ENCODE data around the gene VKORC1L1. TPM values are rescaled to one million over a fixed set of nuclear protein-coding genes. Genes with fewer than 3 reads are reported as not detected.
"Not testable (repeated sequence)": the region's sequence is repeated elsewhere in the genome, so short reads cannot be mapped to it uniquely, and the experiment has no call there.

The VKORC1L1 gene
- total and polyA plus RNA-seq, 4 donors = 9.8 to 14.6 (median 11.7) TPM

DNA sequence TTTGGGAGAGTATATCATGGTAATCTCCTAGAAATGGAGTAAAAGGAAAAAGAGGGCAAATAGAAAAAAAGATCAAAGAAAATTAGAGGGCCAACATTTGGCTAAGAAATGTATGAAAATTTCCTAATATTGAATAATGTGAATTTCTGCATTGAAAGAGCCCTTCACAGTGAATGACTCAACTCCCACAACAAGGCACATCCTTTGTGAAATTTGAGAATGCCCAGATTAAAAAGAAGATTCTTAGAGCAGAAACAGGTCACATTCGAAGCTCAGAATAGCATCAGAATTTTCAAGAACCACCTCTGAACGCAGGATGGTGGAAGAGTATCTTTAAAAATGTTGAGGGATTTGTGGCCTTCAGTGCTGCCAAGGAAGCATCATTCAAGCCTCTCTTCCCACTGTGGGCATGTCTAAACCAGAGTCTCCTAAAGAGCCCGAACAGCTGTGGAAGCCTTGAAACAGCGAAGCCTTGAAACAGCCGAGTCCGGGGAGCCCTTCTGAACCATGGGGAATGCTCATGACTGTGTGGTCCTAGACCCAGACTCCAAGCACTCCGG lies 65.5 kb downstream of the VKORC1L1 start:
- Histone ChIP-seq H3K9ac (ENCODE audit: low read depth in 1 of 2, low read length in 2 of 2) (no peak overlapping the region), H3K27ac (ENCODE audit: low read depth in 1 of 2, low read length in 2 of 2) (no peak overlapping the region), H3K4me1 (ENCODE audit: control insufficient read depth in 4 of 4, insufficient read depth in 4 of 4, low read length in 3 of 4) (no peaks in the 10 kb centered on the region), H3K27me3 (ENCODE audit: control insufficient read depth in 4 of 4, insufficient read depth in 4 of 4, low read length in 3 of 4) (no peaks in the 10 kb centered on the region), H3K36me3 (ENCODE audit: control insufficient read depth in 4 of 4, insufficient read depth in 3 of 4, low read depth in 1 of 4, low read length in 3 of 4) (peaks cover 0 to 2% (median 0%) of the 10 kb centered on the region in 4 donors), H3K9me3 (ENCODE audit: control insufficient read depth in 4 of 4, low read length in 3 of 4) (no peaks in the 10 kb centered on the region), H3K4me3 (ENCODE audit: low read depth in 1 of 3, low read length in 3 of 3) (no peak overlapping the region)
- no peak for DNase-seq (ENCODE audit: low spot score)
- 97% methylated on average over 7 of the region's 7 CpGs for WGBS
- TF ChIP-seq HNF4A (conservative IDR thresholded peaks at IDR 0.05) (no peak), HNF4G (IDR thresholded peaks at IDR 0.05) (no peak), FOXA1 (IDR thresholded peaks at IDR 0.05) (no peak), TAF1 (conservative IDR thresholded peaks at IDR 0.05) (no peak), RXRA (IDR thresholded peaks at IDR 0.05) (no peak), EGR1 (IDR thresholded peaks at IDR 0.05; ENCODE audit: low read depth in 2 of 2) (no peak), YY1 (IDR thresholded peaks at IDR 0.05) (no peak), JUND (IDR thresholded peaks at IDR 0.05) (no peak), GABPA (IDR thresholded peaks at IDR 0.05 in 1 of 2, conservative IDR thresholded peaks at IDR 0.05 in 1 of 2) (no peak), FOXA2 (IDR thresholded peaks at IDR 0.05) (no peak), NR2F2 (IDR thresholded peaks at IDR 0.05) (no peak), RAD21 (IDR thresholded peaks at IDR 0.05) (no peak), SP1 (IDR thresholded peaks at IDR 0.05) (no peak)
- TF ChIP-seq, protein P1, sequence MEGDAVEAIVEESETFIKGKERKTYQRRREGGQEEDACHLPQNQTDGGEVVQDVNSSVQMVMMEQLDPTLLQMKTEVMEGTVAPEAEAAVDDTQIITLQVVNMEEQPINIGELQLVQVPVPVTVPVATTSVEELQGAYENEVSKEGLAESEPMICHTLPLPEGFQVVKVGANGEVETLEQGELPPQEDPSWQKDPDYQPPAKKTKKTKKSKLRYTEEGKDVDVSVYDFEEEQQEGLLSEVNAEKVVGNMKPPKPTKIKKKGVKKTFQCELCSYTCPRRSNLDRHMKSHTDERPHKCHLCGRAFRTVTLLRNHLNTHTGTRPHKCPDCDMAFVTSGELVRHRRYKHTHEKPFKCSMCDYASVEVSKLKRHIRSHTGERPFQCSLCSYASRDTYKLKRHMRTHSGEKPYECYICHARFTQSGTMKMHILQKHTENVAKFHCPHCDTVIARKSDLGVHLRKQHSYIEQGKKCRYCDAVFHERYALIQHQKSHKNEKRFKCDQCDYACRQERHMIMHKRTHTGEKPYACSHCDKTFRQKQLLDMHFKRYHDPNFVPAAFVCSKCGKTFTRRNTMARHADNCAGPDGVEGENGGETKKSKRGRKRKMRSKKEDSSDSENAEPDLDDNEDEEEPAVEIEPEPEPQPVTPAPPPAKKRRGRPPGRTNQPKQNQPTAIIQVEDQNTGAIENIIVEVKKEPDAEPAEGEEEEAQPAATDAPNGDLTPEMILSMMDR (IDR thresholded peaks at IDR 0.05; ENCODE audit: low read depth, low read length, missing input control) = no peak
- TF ChIP-seq, protein P2, sequence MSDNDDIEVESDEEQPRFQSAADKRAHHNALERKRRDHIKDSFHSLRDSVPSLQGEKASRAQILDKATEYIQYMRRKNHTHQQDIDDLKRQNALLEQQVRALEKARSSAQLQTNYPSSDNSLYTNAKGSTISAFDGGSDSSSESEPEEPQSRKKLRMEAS (IDR thresholded peaks at IDR 0.05) = no peak
- TF ChIP-seq, protein P3, sequence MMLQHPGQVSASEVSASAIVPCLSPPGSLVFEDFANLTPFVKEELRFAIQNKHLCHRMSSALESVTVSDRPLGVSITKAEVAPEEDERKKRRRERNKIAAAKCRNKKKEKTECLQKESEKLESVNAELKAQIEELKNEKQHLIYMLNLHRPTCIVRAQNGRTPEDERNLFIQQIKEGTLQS (IDR thresholded peaks at IDR 0.05) = no peak
- TF ChIP-seq, protein P4, sequence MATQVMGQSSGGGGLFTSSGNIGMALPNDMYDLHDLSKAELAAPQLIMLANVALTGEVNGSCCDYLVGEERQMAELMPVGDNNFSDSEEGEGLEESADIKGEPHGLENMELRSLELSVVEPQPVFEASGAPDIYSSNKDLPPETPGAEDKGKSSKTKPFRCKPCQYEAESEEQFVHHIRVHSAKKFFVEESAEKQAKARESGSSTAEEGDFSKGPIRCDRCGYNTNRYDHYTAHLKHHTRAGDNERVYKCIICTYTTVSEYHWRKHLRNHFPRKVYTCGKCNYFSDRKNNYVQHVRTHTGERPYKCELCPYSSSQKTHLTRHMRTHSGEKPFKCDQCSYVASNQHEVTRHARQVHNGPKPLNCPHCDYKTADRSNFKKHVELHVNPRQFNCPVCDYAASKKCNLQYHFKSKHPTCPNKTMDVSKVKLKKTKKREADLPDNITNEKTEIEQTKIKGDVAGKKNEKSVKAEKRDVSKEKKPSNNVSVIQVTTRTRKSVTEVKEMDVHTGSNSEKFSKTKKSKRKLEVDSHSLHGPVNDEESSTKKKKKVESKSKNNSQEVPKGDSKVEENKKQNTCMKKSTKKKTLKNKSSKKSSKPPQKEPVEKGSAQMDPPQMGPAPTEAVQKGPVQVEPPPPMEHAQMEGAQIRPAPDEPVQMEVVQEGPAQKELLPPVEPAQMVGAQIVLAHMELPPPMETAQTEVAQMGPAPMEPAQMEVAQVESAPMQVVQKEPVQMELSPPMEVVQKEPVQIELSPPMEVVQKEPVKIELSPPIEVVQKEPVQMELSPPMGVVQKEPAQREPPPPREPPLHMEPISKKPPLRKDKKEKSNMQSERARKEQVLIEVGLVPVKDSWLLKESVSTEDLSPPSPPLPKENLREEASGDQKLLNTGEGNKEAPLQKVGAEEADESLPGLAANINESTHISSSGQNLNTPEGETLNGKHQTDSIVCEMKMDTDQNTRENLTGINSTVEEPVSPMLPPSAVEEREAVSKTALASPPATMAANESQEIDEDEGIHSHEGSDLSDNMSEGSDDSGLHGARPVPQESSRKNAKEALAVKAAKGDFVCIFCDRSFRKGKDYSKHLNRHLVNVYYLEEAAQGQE (IDR thresholded peaks at IDR 0.05) = no peak
- TF ChIP-seq, protein P5, sequence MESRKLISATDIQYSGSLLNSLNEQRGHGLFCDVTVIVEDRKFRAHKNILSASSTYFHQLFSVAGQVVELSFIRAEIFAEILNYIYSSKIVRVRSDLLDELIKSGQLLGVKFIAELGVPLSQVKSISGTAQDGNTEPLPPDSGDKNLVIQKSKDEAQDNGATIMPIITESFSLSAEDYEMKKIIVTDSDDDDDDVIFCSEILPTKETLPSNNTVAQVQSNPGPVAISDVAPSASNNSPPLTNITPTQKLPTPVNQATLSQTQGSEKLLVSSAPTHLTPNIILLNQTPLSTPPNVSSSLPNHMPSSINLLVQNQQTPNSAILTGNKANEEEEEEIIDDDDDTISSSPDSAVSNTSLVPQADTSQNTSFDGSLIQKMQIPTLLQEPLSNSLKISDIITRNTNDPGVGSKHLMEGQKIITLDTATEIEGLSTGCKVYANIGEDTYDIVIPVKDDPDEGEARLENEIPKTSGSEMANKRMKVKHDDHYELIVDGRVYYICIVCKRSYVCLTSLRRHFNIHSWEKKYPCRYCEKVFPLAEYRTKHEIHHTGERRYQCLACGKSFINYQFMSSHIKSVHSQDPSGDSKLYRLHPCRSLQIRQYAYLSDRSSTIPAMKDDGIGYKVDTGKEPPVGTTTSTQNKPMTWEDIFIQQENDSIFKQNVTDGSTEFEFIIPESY (IDR thresholded peaks at IDR 0.05) = no peak

DNA sequence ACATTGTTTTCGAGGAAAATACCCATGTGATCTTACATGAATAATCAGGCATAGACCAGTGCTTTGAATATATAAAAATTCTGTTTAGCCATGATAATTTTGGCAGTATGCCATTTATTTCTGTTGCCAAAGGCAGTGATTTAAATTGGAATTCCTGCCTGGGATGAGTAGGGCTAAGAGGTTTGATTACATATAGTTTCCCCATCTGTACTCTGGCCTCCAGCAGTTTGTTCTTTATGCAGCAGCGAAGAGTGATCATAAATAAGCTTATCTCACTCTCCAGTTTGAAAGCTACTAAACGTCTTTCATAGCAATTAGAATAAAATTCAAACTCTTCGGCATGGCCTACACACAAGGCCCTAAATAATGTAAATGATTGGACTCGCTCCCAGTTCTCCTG lies 72.9 kb downstream of the VKORC1L1 start:
- whole genome bisulfite sequencing = 79% methylated on average over 1 of the region's 5 CpGs
- not testable (repeated sequence) for DNase-seq (ENCODE audit: low spot score); H3K9me3 ChIP-seq (ENCODE audit: control insufficient read depth in 4 of 4, low read length in 3 of 4); H3K27me3 ChIP-seq (ENCODE audit: control insufficient read depth in 4 of 4, insufficient read depth in 4 of 4, low read length in 3 of 4); H3K9ac ChIP-seq (ENCODE audit: low read depth in 1 of 2, low read length in 2 of 2); H3K27ac ChIP-seq (ENCODE audit: low read depth in 1 of 2, low read length in 2 of 2); H3K4me1 ChIP-seq (ENCODE audit: control insufficient read depth in 4 of 4, insufficient read depth in 4 of 4, low read length in 3 of 4); H3K4me3 ChIP-seq (ENCODE audit: low read depth in 1 of 3, low read length in 3 of 3); H3K36me3 ChIP-seq (ENCODE audit: control insufficient read depth in 4 of 4, insufficient read depth in 3 of 4, low read depth in 1 of 4, low read length in 3 of 4)
